ENCODE results near the gene GBX1.

DNA sequence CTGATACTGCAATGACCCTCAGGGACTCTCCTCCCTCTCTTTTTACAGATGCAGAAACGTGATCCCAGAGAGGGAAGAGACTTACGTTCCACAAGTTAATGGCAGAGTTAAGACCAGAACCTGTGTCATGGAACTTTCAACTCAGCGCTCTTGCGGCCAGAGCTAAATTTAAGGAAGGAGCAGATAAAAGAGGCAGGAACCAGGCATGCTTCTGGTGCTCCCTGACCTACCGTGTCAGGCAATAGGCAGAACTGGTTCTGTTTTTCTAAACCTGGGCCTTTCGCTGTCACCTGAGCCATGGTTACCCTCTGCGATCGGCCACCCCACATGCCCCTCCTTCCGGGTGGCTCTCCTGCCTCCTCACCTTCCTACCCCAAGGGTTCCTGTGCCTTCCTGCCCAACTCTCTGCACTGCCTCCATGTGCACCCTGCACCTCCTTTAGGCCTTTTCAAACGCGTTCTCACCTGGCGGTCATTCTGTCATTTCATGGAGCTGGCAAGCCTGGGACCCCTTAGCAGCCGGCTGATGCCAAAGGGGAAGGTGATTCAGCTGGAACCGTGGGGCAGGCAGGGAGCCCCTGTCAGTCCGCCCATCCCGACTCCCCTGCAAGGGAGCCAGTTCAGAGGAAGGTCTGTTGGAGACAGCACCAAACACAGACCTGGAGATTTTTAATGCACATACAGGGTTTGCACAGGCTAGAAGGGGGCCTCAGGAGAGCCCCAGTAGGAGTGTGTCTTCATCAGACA, 7.7 kb upstream of the GBX1 start:
- TF ChIP-seq EP300 (IDR thresholded peaks at IDR 0.05) (no peak), SMC3 (IDR thresholded peaks at IDR 0.05) (no peak), POLR2A (IDR thresholded peaks at IDR 0.05; ENCODE audit: low read length) (no peak), JUN (IDR thresholded peaks at IDR 0.05) (no peak), MAFK (IDR thresholded peaks at IDR 0.05; ENCODE audit: partially characterized antibody) (no peak), CHD2 (IDR thresholded peaks at IDR 0.05; ENCODE audit: low read length, partially characterized antibody) (no peak), BHLHE40 (IDR thresholded peaks at IDR 0.05; ENCODE audit: low read depth, low read length) (no peak), KDM1A (IDR thresholded peaks at IDR 0.05; ENCODE audit: low read depth) (no peak), PHF8 (IDR thresholded peaks at IDR 0.05; ENCODE audit: borderline replicate concordance, low read depth) (no peak), EHMT2 (IDR thresholded peaks at IDR 0.05; ENCODE audit: low read depth) (no peak)
- TF ChIP-seq, protein P1, sequence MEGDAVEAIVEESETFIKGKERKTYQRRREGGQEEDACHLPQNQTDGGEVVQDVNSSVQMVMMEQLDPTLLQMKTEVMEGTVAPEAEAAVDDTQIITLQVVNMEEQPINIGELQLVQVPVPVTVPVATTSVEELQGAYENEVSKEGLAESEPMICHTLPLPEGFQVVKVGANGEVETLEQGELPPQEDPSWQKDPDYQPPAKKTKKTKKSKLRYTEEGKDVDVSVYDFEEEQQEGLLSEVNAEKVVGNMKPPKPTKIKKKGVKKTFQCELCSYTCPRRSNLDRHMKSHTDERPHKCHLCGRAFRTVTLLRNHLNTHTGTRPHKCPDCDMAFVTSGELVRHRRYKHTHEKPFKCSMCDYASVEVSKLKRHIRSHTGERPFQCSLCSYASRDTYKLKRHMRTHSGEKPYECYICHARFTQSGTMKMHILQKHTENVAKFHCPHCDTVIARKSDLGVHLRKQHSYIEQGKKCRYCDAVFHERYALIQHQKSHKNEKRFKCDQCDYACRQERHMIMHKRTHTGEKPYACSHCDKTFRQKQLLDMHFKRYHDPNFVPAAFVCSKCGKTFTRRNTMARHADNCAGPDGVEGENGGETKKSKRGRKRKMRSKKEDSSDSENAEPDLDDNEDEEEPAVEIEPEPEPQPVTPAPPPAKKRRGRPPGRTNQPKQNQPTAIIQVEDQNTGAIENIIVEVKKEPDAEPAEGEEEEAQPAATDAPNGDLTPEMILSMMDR (IDR thresholded peaks at IDR 0.05): no peak
- TF ChIP-seq, protein P2, sequence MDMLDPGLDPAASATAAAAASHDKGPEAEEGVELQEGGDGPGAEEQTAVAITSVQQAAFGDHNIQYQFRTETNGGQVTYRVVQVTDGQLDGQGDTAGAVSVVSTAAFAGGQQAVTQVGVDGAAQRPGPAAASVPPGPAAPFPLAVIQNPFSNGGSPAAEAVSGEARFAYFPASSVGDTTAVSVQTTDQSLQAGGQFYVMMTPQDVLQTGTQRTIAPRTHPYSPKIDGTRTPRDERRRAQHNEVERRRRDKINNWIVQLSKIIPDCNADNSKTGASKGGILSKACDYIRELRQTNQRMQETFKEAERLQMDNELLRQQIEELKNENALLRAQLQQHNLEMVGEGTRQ (IDR thresholded peaks at IDR 0.05): no peak
- TF ChIP-seq, protein P3, sequence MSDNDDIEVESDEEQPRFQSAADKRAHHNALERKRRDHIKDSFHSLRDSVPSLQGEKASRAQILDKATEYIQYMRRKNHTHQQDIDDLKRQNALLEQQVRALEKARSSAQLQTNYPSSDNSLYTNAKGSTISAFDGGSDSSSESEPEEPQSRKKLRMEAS (IDR thresholded peaks at IDR 0.05): no peak
- TF ChIP-seq, protein P4, sequence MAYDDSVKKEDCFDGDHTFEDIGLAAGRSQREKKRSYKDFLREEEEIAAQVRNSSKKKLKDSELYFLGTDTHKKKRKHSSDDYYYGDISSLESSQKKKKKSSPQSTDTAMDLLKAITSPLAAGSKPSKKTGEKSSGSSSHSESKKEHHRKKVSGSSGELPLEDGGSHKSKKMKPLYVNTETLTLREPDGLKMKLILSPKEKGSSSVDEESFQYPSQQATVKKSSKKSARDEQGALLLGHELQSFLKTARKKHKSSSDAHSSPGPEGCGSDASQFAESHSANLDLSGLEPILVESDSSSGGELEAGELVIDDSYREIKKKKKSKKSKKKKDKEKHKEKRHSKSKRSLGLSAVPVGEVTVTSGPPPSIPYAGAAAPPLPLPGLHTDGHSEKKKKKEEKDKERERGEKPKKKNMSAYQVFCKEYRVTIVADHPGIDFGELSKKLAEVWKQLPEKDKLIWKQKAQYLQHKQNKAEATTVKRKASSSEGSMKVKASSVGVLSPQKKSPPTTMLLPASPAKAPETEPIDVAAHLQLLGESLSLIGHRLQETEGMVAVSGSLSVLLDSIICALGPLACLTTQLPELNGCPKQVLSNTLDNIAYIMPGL (CRISPR knock-in tag; IDR thresholded peaks at IDR 0.05; ENCODE audit: borderline replicate concordance): no peak
